Esophagus muscularis mucosa (tissue), 4 donors: ENCODE measurements around the gene RNF220. TPM values are rescaled to one million over a fixed set of nuclear protein-coding genes. Genes with fewer than 3 reads are reported as not detected.

Source experiments
- DNase-seq: peaks from one replicate; pipeline ENCODE4 v3.0.0-alpha.2; 2017; ENCODE audit errors: extremely low spot score
- H3K27ac ChIP-seq, 4 donors: fragments of 200-600 bp; sonication (generic); replicated peaks in 1 of 4; 1 replicate in 3 of 4; 2 replicates in 1 of 4; pipeline ENCODE4 v1.5.1; 2016 to 2019; ENCODE audit warnings: mild to moderate bottlenecking in 1 of 4
- H3K27me3 ChIP-seq, 4 donors: fragments of 200-600 bp; sonication (generic); one replicate each; pipeline versions ENCODE4 v1.5.1 to v1.6.0; 2016 to 2019
- H3K36me3 ChIP-seq, 4 donors: fragments of 200-600 bp; sonication (generic); one replicate each; pipeline ENCODE4 v1.5.1; 2016 to 2019
- H3K4me1 ChIP-seq, 4 donors: fragments of 200-600 bp; sonication (generic); one replicate each; pipeline ENCODE4 v1.5.1; 2016 to 2019
- H3K4me3 ChIP-seq, 4 donors: fragments of 200-600 bp; sonication (generic); 1 replicate in 2 of 4; 2 replicates in 2 of 4; pipeline ENCODE4 v1.5.1; 2016 to 2019; ENCODE audit warnings: mild to moderate bottlenecking in 4 of 4, moderate library complexity in 1 of 4
- H3K9me3 ChIP-seq, 4 donors: fragments of 200-600 bp; sonication (generic); 1 replicate in 3 of 4; 2 replicates in 1 of 4; pipeline ENCODE4 v1.5.1; 2016 to 2019
- EP300 ChIP-seq: sonication (generic); formaldehyde crosslinking; IDR thresholded peaks from one replicate; pipeline ENCODE4 v1.6.1; 2017; ENCODE audit warnings: antibody characterized with exemption
- POLR2A ChIP-seq: fragments of 450-650 bp; IDR thresholded peaks from one replicate; pipeline ENCODE4 v1.6.1; 2017; ENCODE audit warnings: antibody characterized with exemption, moderate library complexity, mild to moderate bottlenecking, low read depth
- POLR2AphosphoS5 ChIP-seq, 2 donors: sonication (generic); formaldehyde crosslinking; IDR thresholded peaks; one replicate each; pipeline ENCODE4 v1.6.1; 2017; ENCODE audit warnings: antibody characterized with exemption in 2 of 2
- WGBS: methylation state at CpG from one replicate; pipeline ENCODE4 v1.1.5; 2018; 5-methylcytosine and 5-hydroxymethylcytosine counted together
- intact Hi-C: fragments of 100-400 bp; cut with DNase I; formaldehyde crosslinking; loops from one replicate; pipeline ENCODE4 v1.15.1; 2023
- total RNA-seq, 4 donors: library from RNA; depleted of rRNA; stranded (reverse); fragments of >200 nt; gene quantifications; one replicate each; pipeline versions ENCODE4 v1.1.0 to v1.2.1, GENCODE V29; 2016
- TF ChIP-seq, protein P1 (sequence below), 3 experiments: fragments of 200-600 bp in 2 of 3; fragments of 450-650 bp in 1 of 3; sonication (generic) in 2 of 3; IDR thresholded peaks; one replicate each; pipeline ENCODE4 v1.5.1; 2017 to 2019; ENCODE audit warnings: antibody characterized with exemption in 3 of 3, mild to moderate bottlenecking in 2 of 3, moderate library complexity in 1 of 3

RNF220 gene
- total RNA-seq, 4 donors from 2014 or later, result 112 to 157 (median 126) TPM

DNA sequence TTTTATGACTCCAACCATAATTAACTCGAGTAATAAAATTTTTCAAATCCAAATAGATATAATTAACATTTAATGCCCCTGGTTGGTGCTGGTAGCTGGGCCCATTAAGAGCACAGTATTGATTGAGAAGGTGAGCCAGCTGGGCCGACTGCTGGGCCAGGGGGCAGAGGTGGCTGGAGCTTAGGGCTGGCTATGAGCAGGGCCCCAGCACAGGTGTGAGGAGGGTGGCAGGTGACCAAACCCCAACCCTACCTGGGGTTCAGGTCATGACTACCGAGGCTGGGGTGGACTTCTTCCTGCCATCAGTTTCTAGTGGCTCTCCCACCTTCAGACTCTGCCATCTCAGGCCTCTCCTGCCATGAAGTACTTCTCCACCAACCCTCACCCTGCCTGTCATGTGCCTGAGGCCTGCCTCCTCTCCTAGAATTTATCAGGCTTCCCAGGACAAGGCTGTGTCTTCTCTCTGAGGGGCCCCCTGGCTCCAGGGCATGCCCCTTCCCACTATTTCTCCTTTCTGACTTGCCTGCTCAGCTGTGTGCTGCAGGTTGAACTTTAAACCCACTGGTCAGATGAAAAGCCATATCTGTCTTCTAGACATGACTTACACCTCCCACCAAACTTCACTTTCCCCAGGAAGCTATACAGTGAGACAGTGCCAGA is 183.6 kb downstream of the RNF220 start:
- no peak overlapping the region for H3K27ac ChIP-seq
- intact Hi-C loops, result no loop called here
- TF ChIP-seq, protein P1, sequence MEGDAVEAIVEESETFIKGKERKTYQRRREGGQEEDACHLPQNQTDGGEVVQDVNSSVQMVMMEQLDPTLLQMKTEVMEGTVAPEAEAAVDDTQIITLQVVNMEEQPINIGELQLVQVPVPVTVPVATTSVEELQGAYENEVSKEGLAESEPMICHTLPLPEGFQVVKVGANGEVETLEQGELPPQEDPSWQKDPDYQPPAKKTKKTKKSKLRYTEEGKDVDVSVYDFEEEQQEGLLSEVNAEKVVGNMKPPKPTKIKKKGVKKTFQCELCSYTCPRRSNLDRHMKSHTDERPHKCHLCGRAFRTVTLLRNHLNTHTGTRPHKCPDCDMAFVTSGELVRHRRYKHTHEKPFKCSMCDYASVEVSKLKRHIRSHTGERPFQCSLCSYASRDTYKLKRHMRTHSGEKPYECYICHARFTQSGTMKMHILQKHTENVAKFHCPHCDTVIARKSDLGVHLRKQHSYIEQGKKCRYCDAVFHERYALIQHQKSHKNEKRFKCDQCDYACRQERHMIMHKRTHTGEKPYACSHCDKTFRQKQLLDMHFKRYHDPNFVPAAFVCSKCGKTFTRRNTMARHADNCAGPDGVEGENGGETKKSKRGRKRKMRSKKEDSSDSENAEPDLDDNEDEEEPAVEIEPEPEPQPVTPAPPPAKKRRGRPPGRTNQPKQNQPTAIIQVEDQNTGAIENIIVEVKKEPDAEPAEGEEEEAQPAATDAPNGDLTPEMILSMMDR (IDR thresholded peaks at IDR 0.05), result no peak
- TF ChIP-seq POLR2A (no peak), EP300 (no peak), POLR2AphosphoS5 (IDR thresholded peaks at IDR 0.05) (no peak)
- H3K4me1 ChIP-seq, result no peaks in the 10 kb centered on the region
- H3K9me3 ChIP-seq, result no peaks in the 10 kb centered on the region
- peaks cover 0 to 39% (median 0%) of the 10 kb centered on the region in 4 donors for H3K27me3 ChIP-seq
- H3K4me3 ChIP-seq, result no peak overlapping the region
- no peak for DNase-seq
- H3K36me3 ChIP-seq, result no peaks in the 10 kb centered on the region
- WGBS, result 79% methylated on average over 2 of the region's 3 CpGs

DNA sequence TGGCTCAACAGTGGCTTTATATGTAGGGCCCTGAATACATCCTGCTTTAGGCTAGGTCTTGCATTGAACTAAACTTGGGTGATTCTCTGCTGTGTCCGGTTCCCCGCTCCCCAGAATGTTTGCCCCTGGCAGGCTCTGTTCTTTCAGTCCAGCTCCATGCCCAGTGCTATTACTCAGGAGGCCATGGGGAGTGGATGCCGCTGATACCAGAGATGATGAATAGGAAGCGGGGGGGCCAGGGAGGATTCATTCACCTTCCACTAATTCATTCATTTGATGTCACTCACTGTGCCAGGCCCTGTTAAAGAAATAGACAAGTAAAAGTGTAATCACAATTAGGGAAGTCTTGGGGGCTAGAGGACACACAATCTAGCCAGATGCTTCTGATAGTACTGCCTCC is 185.4 kb downstream of the RNF220 start:
- DNase-seq, result no peak
- 84% methylated on average over 4 of the region's 4 CpGs for WGBS
- Histone ChIP-seq H3K27ac (no peak overlapping the region), H3K4me1 (peaks cover 0 to 4% (median 2%) of the 10 kb centered on the region in 4 donors), H3K27me3 (peaks cover 0 to 31% (median 0%) of the 10 kb centered on the region in 4 donors), H3K36me3 (no peaks in the 10 kb centered on the region), H3K9me3 (no peaks in the 10 kb centered on the region), H3K4me3 (no peak overlapping the region)
- intact Hi-C loops, result loop anchor here (10.0 kb wide), 1 partner anchor 586 kb away; no protein-coding TSS in a partner anchor
- TF ChIP-seq EP300 (no peak), POLR2AphosphoS5 (IDR thresholded peaks at IDR 0.05) (no peak)

DNA sequence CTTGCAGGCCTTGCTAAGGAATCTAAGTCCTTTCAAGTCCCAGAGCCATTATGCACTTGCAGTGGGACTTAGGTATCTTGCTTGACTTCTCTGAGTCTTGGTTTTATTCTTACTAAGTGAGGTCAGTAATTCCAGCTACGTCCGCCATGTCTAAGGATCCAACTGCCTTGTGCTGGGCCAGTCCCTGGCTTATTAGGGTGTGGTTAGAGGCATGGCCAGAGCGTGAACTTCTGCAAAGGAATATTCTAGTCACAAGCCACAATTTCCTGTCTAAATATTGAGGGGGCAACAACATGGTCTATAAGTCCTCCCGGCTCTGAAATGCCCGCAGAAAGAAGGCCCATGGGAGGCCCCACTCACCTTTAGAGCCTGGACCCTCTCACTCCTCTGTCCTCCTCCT is 186.3 kb downstream of the RNF220 start:
- intact Hi-C loops, result loop anchor here (10.0 kb wide), 1 partner anchor 587 kb away; no protein-coding TSS in a partner anchor
- no peaks in the 10 kb centered on the region for H3K36me3 ChIP-seq
- H3K27ac ChIP-seq, result no peak overlapping the region
- peaks cover 0 to 22% (median 0%) of the 10 kb centered on the region in 4 donors for H3K27me3 ChIP-seq
- no peaks in the 10 kb centered on the region for H3K9me3 ChIP-seq
- no peak overlapping the region for H3K4me3 ChIP-seq
- TF ChIP-seq, protein P1 (IDR thresholded peaks at IDR 0.05), result no peak
- TF ChIP-seq EP300 (no peak), POLR2A (no peak), POLR2AphosphoS5 (IDR thresholded peaks at IDR 0.05) (no peak)
- H3K4me1 ChIP-seq, result peaks cover 0 to 4% (median 2%) of the 10 kb centered on the region in 4 donors
- DNase-seq, result no peak
- WGBS, result 94% methylated on average over 5 of the region's 5 CpGs

DNA sequence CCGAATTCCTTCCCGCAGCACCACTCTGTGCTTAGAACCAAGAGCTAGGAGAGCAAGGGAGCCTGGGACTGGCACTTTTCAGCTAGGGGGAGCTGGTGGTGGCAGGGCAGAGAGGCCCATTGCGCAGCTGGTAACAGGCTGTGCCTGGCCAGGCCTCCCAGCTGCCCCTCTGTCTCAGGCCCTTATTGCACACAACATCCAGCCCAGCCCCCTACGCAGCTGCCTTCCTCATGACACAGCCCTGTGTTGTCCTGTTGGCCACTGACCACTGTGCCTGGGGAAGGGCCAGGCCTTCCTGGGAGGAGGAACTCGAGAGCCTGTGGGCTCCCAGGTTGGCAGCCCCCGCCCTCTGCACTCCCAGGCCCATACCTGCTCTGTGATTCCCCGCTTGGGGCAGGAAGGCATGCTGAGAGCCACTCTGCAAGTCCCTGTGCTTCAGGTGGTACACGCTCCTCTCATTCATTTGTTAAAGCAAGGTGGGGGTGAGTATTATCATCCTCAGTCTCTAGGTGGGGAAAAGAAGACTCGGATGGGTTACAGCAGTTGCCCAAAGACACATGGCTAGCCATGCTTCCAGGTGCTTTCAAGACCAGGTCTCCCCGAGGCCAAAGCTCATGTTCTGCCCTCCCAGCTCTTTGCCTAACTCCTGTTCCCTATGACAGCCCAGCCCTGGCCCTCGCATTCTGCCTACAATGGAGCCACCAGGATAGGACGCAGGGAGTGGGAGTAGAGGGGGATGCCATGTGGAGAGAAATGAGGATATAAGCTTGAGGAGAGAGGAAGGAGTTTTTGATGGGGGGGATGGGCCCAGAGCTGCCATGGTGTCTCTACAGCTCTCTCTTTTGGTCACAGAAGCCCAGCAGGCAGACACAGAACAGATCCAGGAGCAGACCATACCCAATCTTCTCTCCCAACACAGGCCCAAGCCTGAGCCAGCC is 187.4 kb downstream of the RNF220 start:
- 85% methylated on average over 7 of the region's 12 CpGs for WGBS
- no peak overlapping the region for H3K4me3 ChIP-seq
- peaks cover 0 to 4% (median 2%) of the 10 kb centered on the region in 4 donors for H3K4me1 ChIP-seq
- intact Hi-C loops, result loop anchor here (10.0 kb wide), 1 partner anchor 588 kb away; no protein-coding TSS in a partner anchor
- H3K36me3 ChIP-seq, result no peaks in the 10 kb centered on the region
- TF ChIP-seq EP300 (no peak), POLR2AphosphoS5 (IDR thresholded peaks at IDR 0.05) (no peak), POLR2A (no peak)
- TF ChIP-seq, protein P1 (IDR thresholded peaks at IDR 0.05), result no peak
- H3K27me3 ChIP-seq, result peaks cover 0 to 27% (median 0%) of the 10 kb centered on the region in 4 donors
- H3K9me3 ChIP-seq, result no peaks in the 10 kb centered on the region
- DNase-seq, result no peak
- no peak overlapping the region for H3K27ac ChIP-seq

DNA sequence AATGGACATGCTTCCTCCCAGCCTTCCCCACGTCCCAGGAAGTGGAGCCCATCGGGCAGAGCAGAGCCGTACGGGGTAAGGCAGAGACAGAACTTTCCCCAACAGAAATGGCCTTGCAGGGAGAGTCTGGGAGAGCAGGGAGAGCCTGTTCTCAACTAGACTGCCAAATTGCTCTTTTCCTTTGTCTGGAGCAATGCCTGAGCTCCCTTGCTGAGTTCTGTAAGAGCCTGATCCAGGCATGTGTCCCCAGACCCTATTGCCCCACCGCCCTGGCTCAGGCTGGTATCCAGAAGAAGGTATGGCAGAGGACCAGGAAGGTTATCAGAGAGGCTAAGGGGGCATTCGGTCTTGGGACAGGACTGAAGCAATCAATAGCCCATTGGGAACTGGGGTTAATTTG is 189.3 kb downstream of the RNF220 start:
- H3K27ac ChIP-seq, result no peak overlapping the region
- H3K9me3 ChIP-seq, result no peaks in the 10 kb centered on the region
- no peak overlapping the region for H3K4me3 ChIP-seq
- H3K27me3 ChIP-seq, result peaks cover 0 to 31% (median 0%) of the 10 kb centered on the region in 4 donors
- WGBS, result 74% methylated on average over 6 of the region's 6 CpGs
- H3K4me1 ChIP-seq, result peaks cover 0 to 4% (median 2%) of the 10 kb centered on the region in 4 donors
- H3K36me3 ChIP-seq, result no peaks in the 10 kb centered on the region
- no peak for DNase-seq
- TF ChIP-seq, protein P1 (IDR thresholded peaks at IDR 0.05), result no peak
- no peak for TF ChIP-seq POLR2AphosphoS5 (IDR thresholded peaks at IDR 0.05)
- no peak for TF ChIP-seq POLR2A
- TF ChIP-seq EP300, result no peak
- intact Hi-C loops, result loop anchor here (2.0 to 10.0 kb wide), 3 partner anchors 216 to 590 kb away; no protein-coding TSS in a partner anchor
